PC-3 (cell line): ENCODE results near the gene LCORL. TPM values are rescaled to one million over a fixed set of nuclear protein-coding genes. Genes with fewer than 3 reads are reported as not detected.

Experiments used
- ATAC-seq: fragments of 200-7000 bp; cut with Tn5 transposase; 2 replicates; pipeline ENCODE4 v1.9.1; 2020; ENCODE audit warnings: mild to moderate bottlenecking, moderate library complexity
- BruUV-seq: library from RNA; stranded (reverse); fragments of 400-500 nt; replicated peaks from 2 replicates; lab custom pipeline; 2021; lab: Mats Ljungman, UMichigan
- CTCF ChIA-PET: fragments of 300-600 bp; sonication (Branson Sonifier 250); formaldehyde crosslinking; loops from one replicate; lab custom pipeline; 2022; ENCODE audit warnings: antibody characterized with exemption; lab: Charles Lee
- POLR2A ChIA-PET: fragments of 300-600 bp; sonication (Branson Sonifier 250); formaldehyde crosslinking; loops from one replicate; lab custom pipeline; 2022; ENCODE audit warnings: antibody characterized with exemption; ENCODE audit not compliant: unreplicated experiment; lab: Charles Lee
- DNase-seq: peaks from one replicate; pipeline ENCODE4 v3.0.0-alpha.2; 2015
- H2AFZ ChIP-seq: fragments of 300-600 bp; sonication (generic); 2 replicates; pipeline ENCODE4 v1.6.0; 2016; ENCODE audit warnings: antibody characterized with exemption, low read length
- H3F3A ChIP-seq: fragments of 300-600 bp; sonication (generic); one replicate; pipeline ENCODE4 v1.6.0; 2017; ENCODE audit warnings: antibody characterized with exemption, low read length, control low read depth, mild to moderate bottlenecking; ENCODE audit not compliant: unreplicated experiment
- H3K27ac ChIP-seq: fragments of 300-600 bp; sonication (generic); 2 replicates; pipeline ENCODE4 v1.5.1; 2016; ENCODE audit warnings: mild to moderate bottlenecking, low read length
- H3K27me3 ChIP-seq: fragments of 300-600 bp; sonication (generic); 2 replicates; pipeline ENCODE4 v1.6.1; 2016; ENCODE audit warnings: low read length, mixed read lengths
- H3K36me3 ChIP-seq: fragments of 300-600 bp; sonication (generic); 2 replicates; pipeline ENCODE4 v1.6.1; 2016; ENCODE audit warnings: low read depth, mixed run types, low read length, mixed read lengths
- H3K4me1 ChIP-seq: fragments of 300-600 bp; sonication (generic); 2 replicates; pipeline ENCODE4 v1.5.1; 2016; ENCODE audit warnings: low read length; ENCODE audit not compliant: insufficient read depth
- H3K4me2 ChIP-seq: fragments of 300-600 bp; sonication (generic); 2 replicates; pipeline ENCODE4 v1.6.0; 2016; ENCODE audit warnings: low read length
- H3K4me3 ChIP-seq: fragments of 300-600 bp; sonication (generic); 2 replicates; pipeline ENCODE4 v1.5.1; 2016; ENCODE audit warnings: mild to moderate bottlenecking, low read length, mixed read lengths
- H3K79me2 ChIP-seq: fragments of 300-600 bp; sonication (generic); 2 replicates; pipeline ENCODE4 v1.6.1; 2017; ENCODE audit warnings: low read length, mixed read lengths
- H3K9ac ChIP-seq: fragments of 300-600 bp; sonication (generic); 2 replicates; pipeline ENCODE4 v1.6.0; 2016; ENCODE audit warnings: mild to moderate bottlenecking, low read length
- H3K9me2 ChIP-seq: fragments of 300-600 bp; sonication (generic); replicated peaks from 2 replicates; pipeline ENCODE4 v1.6.1; 2016; ENCODE audit warnings: mixed run types, low read length, mixed read lengths
- H3K9me3 ChIP-seq: fragments of 300-600 bp; sonication (generic); 2 replicates; pipeline ENCODE4 v1.6.1; 2016; ENCODE audit warnings: low read length, mixed read lengths
- H4K20me1 ChIP-seq: fragments of 300-600 bp; sonication (generic); 2 replicates; pipeline ENCODE4 v1.6.1; 2016; ENCODE audit warnings: low read length, mixed read lengths
- CTCF ChIP-seq: fragments of 300-600 bp; sonication (generic); conservative IDR thresholded peaks from 2 replicates; pipeline ENCODE4 v1.5.1; 2017; ENCODE audit warnings: antibody characterized with exemption, low read depth, mild to moderate bottlenecking, low read length
- EZH2 ChIP-seq: fragments of 300-600 bp; sonication (generic); IDR thresholded peaks from one replicate; pipeline ENCODE4 v1.6.1; 2017; ENCODE audit warnings: antibody characterized with exemption, mild to moderate bottlenecking, low read length; ENCODE audit not compliant: unreplicated experiment
- EZH2phosphoT487 ChIP-seq: fragments of 300-600 bp; sonication (generic); IDR thresholded peaks from 2 replicates; pipeline ENCODE4 v1.6.1; 2018; ENCODE audit warnings: mild to moderate bottlenecking, antibody characterized with exemption, low read length, borderline replicate concordance
- intact Hi-C: fragments of 100-400 bp; cut with micrococcal nuclease; formaldehyde crosslinking; loops from 2 replicates; pipeline ENCODE4 v1.9.0; 2023
- total RNA-seq: library from RNA; depleted of rRNA; stranded (reverse); fragments of >200 nt; gene quantifications from 2 replicates; pipeline ENCODE4 v1.2.3, GENCODE V29; 2014

The LCORL gene
- total RNA-seq, 1 experiment from 2014 or later = 2.9 TPM

GRCh38 chr4:17968721-17969120, 52.8 kb downstream of the LCORL start:
- POLR2A ChIA-PET = no interaction called here
- Histone ChIP-seq H3K79me2 (no peaks in the 10 kb centered on the region), H4K20me1 (no peaks in the 10 kb centered on the region), H3F3A (no peaks in the 10 kb centered on the region), H3K9me3 (no peaks in the 10 kb centered on the region), H3K9ac (no peak overlapping the region), H3K4me2 (no peak overlapping the region), H3K9me2 (no peaks in the 10 kb centered on the region), H3K27ac (no peak overlapping the region), H3K4me3 (no peak overlapping the region), H3K4me1 (no peaks in the 10 kb centered on the region), H3K27me3 (no peaks in the 10 kb centered on the region), H3K36me3 (no peaks in the 10 kb centered on the region; the same call in 1 of the 2 replicates), H2AFZ (no peak overlapping the region)
- CTCF ChIA-PET = no interaction called here
- no TSS peak for BruUV-seq
- ATAC-seq (no peak), DNase-seq (no peak)
- no peak for TF ChIP-seq EZH2phosphoT487
- no peak for TF ChIP-seq EZH2
- no peak for TF ChIP-seq CTCF
- intact Hi-C loops = no loop called here

- Histone ChIP-seq H3K27me3 (no peaks in the 10 kb centered on the region), H2AFZ (no peak overlapping the region), H3K4me3 (no peak overlapping the region), H4K20me1 (no peaks in the 10 kb centered on the region), H3K4me1 (no peaks in the 10 kb centered on the region), H3K9me2 (no peaks in the 10 kb centered on the region), H3K79me2 (no peaks in the 10 kb centered on the region), H3K9me3 (no peaks in the 10 kb centered on the region), H3K9ac (no peak overlapping the region), H3F3A (no peaks in the 10 kb centered on the region), H3K36me3 (no peaks in the 10 kb centered on the region; the same call in 1 of the 2 replicates), H3K4me2 (no peak overlapping the region), H3K27ac (no peak overlapping the region)
- CTCF ChIA-PET = no interaction called here
- ATAC-seq = no peak
- TF ChIP-seq EZH2 = no peak
- TF ChIP-seq CTCF = no peak
- TF ChIP-seq EZH2phosphoT487 = no peak
- no peak for DNase-seq
- POLR2A ChIA-PET = no interaction called here
- no TSS peak for BruUV-seq
- intact Hi-C loops = no loop called here
These were observed 54.5 kb downstream of the LCORL start for GRCh38 chr4:17967078-17967477.

GRCh38 chr4:17966312-17966711, 55.2 kb downstream of the LCORL start:
- no peaks in the 10 kb centered on the region for H3K79me2 ChIP-seq
- intact Hi-C loops = no loop called here
- no peak overlapping the region for H3K4me3 ChIP-seq
- no peaks in the 10 kb centered on the region for H3K9me3 ChIP-seq
- no peaks in the 10 kb centered on the region for H4K20me1 ChIP-seq
- H3K36me3 ChIP-seq = no peaks in the 10 kb centered on the region; the same call in 1 of the 2 replicates
- H2AFZ ChIP-seq = no peak overlapping the region
- ATAC-seq (no peak), DNase-seq (no peak)
- H3K9me2 ChIP-seq = no peaks in the 10 kb centered on the region
- H3K4me1 ChIP-seq = no peaks in the 10 kb centered on the region
- no peak for TF ChIP-seq EZH2
- no TSS peak for BruUV-seq
- no peak overlapping the region for H3K4me2 ChIP-seq
- H3K27me3 ChIP-seq = no peaks in the 10 kb centered on the region
- no peak overlapping the region for H3K27ac ChIP-seq
- ChIA-PET CTCF (no interaction called here), POLR2A (no interaction called here)
- no peak overlapping the region for H3K9ac ChIP-seq
- H3F3A ChIP-seq = no peaks in the 10 kb centered on the region
